ENCODE data around the gene SLC25A1. TPM values are rescaled to one million over a fixed set of nuclear protein-coding genes. Genes with fewer than 3 reads are reported as not detected.

SLC25A1 gene
- polyA plus RNA-seq, 2 donors, result 36.1 to 54.6 TPM

DNA sequence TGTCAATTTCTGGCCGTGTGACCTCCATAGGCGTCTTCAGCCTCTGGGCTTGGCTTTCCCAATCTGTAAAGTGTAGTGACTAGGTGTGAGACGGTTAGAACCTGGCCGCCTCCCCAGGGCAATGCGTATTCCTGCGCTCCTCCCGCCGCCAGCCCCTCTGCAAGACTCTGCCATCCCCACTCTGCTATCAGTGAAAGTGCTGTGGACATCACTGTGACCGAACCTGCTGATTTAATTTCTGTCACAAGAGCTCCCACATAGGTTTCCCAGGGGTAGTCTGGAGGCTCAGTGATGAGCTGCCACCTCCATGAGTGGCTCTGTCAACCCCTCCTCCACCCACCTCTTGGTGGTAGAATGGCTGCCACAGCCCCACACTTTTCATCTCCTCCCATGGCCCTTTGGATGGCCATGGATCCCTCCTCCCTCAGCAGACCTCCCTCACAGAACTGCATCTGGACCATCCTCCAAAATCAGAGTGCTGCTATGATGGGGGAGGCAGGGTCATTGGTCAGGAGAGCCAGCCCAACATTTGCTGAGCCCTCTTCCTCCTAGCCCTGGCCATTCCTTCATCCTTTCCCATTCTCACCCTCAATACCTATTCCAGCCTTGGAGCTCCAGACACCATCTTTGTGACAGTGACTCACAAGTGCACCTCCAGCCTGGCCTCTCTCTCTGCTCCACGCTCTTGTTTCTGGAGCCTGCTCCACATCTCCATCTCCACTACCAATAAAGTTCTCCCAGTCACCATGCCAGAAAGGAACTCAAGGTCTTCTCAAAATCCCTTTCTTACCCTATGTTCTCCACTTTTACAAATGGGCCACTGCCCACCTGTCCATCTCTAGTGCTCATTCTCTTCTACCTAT is 27.0 kb downstream of the SLC25A1 start:
- Histone ChIP-seq H3K36me3 (ENCODE audit: control insufficient read depth in 2 of 2, insufficient read depth in 2 of 2, low read length in 1 of 2) (no peaks in the 10 kb centered on the region), H3K4me3 (ENCODE audit: low read depth in 1 of 2, low read length in 2 of 2) (no peak overlapping the region), H3K9me3 (ENCODE audit: control insufficient read depth in 2 of 2, insufficient read depth in 1 of 2, low read depth in 1 of 2, low read length in 1 of 2) (peaks cover 0 to 4% of the 10 kb centered on the region in 2 donors), H3K4me1 (ENCODE audit: control insufficient read depth in 2 of 2, insufficient read depth in 2 of 2, low read length in 1 of 2) (no peaks in the 10 kb centered on the region), H3K27me3 (ENCODE audit: control insufficient read depth in 1 of 2, insufficient read depth in 2 of 2, low read length in 2 of 2) (peaks cover 11 to 31% of the 10 kb centered on the region in 2 donors), H3K27ac (ENCODE audit: low read depth in 2 of 2, low read length in 1 of 2) (no peak overlapping the region)
- WGBS, 2 donors, result 52 to 56% methylated on average over 10 of the region's 10 CpGs

DNA sequence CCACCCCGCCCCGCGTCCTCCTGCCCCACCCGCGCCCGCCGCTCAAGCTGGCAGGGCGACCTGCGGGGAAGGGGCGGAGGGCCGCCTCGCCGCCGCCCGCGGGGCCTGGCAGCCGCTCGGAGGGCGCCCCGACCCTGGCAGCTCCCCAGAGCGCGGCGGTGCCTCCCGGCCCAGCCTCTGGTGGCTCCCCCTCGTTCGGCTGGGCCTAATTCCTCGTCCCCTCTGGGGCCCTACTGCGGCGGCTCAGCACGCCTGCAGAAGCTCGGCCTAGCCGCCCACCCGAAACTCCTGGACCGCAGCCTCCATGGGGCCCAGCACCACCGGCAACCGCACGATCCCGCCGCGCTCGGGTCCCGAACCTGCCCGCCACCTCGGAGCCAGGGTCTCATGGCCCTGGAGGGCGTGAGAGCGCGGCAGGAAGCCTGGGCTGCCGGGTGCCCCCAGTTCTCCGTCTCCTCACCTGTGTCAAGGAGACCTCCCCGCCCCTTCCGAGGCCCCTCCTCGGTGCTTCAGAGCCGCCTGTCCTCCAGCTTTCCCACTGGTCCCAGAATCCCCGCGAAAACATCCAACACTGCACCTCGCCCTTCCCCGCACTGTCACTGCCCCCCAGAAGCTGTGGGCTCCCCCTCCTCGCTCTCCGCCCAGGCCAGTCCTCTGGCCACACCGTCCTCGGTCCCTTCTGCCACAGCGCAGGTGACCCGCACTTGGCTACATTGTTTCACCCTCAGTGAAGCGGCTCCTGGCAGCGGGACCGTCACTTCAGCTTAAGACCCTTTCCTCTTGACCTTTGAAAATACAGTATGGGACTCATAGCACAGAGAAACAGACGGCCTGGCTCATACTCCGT is 27.8 kb downstream of the SLC25A1 start:
- Histone ChIP-seq H3K4me1 (ENCODE audit: control insufficient read depth in 2 of 2, insufficient read depth in 2 of 2, low read length in 1 of 2) (no peaks in the 10 kb centered on the region), H3K36me3 (ENCODE audit: control insufficient read depth in 2 of 2, insufficient read depth in 2 of 2, low read length in 1 of 2) (no peaks in the 10 kb centered on the region)
- WGBS, 2 donors, result 9 to 11% methylated on average over 64 to 68 of the region's 68 CpGs

DNA sequence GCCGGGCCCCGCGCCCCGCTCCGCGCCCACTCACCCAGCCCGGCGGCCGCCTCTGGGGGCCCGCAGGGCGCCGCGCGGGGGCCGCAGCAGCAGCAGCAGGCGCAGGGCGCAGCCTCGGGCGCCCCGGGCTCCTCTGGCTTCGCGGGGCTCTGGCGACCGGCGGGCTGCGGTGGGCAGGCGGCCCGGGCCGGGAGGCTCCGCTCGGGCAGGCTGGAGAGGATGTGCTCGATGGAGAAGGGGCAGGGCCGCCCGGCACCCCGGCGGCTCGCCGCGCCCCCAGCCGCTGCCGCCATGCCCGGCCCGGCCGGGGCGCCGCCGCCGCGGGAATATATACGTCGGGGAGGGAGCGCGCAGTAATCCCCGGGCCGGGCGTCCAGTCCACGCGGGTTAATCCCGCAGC is 28.5 kb downstream of the SLC25A1 start, which contains the start of gene GSC2:
Gene GSC2, minus strand, starts transcription at position 302 of the 400 bp plus-strand sequence. Its CDS starts 9 bp downstream, at position 293.
- Histone ChIP-seq H3K27me3 (ENCODE audit: control insufficient read depth in 1 of 2, insufficient read depth in 2 of 2, low read length in 2 of 2) (peaks cover 11 to 31% of the 10 kb centered on the region in 2 donors), H3K27ac (ENCODE audit: low read depth in 2 of 2, low read length in 1 of 2) (no peak within 1 kb of the TSS), H3K4me3 (ENCODE audit: low read depth in 1 of 2, low read length in 2 of 2) (peak within 1 kb of the TSS in 1 of 2 donors; percentile 34), H3K36me3 (ENCODE audit: control insufficient read depth in 2 of 2, insufficient read depth in 2 of 2, low read length in 1 of 2) (no peaks in the 10 kb centered on the region), H3K9me3 (ENCODE audit: control insufficient read depth in 2 of 2, insufficient read depth in 1 of 2, low read depth in 1 of 2, low read length in 1 of 2) (peaks cover 0 to 4% of the 10 kb centered on the region in 2 donors), H3K4me1 (ENCODE audit: control insufficient read depth in 2 of 2, insufficient read depth in 2 of 2, low read length in 1 of 2) (no peaks in the 10 kb centered on the region)
- 0 to 2% methylated on average over 26 to 59 of the region's 59 CpGs for WGBS, 2 donors

More for the DNA sequence above, 27.8 kb downstream of the SLC25A1 start:
- Histone ChIP-seq H3K4me3 (ENCODE audit: low read depth in 1 of 2, low read length in 2 of 2) (peak overlapping the region in 1 of 2 donors; percentile 34), H3K9me3 (ENCODE audit: control insufficient read depth in 2 of 2, insufficient read depth in 1 of 2, low read depth in 1 of 2, low read length in 1 of 2) (peaks cover 0 to 4% of the 10 kb centered on the region in 2 donors), H3K27me3 (ENCODE audit: control insufficient read depth in 1 of 2, insufficient read depth in 2 of 2, low read length in 2 of 2) (peaks cover 11 to 31% of the 10 kb centered on the region in 2 donors), H3K27ac (ENCODE audit: low read depth in 2 of 2, low read length in 1 of 2) (no peak overlapping the region)

DNA sequence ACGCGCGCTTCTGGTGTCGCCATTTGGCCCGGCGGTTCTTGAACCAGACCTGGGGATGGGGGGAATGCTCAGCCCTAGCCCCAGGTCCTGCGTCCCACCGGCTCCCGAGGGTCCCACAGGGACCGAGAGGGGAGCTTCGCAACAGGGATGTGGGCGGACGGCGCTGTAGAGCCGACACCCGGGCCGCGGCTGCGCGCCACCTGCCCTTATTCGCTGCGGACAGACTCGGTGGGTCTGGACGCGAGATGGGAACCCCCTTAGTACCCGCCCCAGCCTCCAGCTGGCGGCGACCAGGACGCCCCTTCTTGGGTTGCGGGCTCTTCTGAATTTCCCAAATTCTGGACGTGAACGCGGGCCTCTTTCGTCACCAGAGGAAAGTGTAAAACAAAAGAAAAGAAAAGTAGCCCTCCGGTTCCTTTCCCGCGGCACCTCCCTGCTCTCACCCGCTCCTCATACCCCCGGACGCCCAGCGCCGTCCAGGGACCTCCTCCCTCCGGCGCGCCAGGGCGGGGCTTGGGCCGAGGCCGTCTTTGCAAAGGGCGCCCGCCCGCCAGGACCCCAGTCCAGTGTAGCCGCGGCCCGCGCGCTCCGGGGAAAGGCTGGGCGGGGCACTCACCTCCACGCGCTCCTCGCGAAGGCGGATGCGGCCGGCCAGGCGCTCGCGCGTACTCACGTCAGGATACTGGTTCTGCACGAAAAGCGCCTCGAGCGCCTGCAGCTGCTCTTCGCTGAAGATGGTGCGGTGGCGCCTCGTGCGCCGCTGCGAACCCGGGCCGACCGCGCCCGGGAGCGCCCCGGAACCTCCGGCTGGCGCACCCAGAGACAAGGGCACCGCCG is 29.3 kb downstream of the SLC25A1 start:
- H3K4me3 ChIP-seq (ENCODE audit: low read depth in 1 of 2, low read length in 2 of 2), result peak overlapping the region in 1 of 2 donors; percentile 34
- H3K27ac ChIP-seq (ENCODE audit: low read depth in 2 of 2, low read length in 1 of 2), result no peak overlapping the region
- H3K9me3 ChIP-seq (ENCODE audit: control insufficient read depth in 2 of 2, insufficient read depth in 1 of 2, low read depth in 1 of 2, low read length in 1 of 2), result peaks cover 0 to 4% of the 10 kb centered on the region in 2 donors
- H3K36me3 ChIP-seq (ENCODE audit: control insufficient read depth in 2 of 2, insufficient read depth in 2 of 2, low read length in 1 of 2), result no peaks in the 10 kb centered on the region
- 3% methylated on average over 75 to 92 of the region's 92 CpGs for WGBS, 2 donors
- no peaks in the 10 kb centered on the region for H3K4me1 ChIP-seq (ENCODE audit: control insufficient read depth in 2 of 2, insufficient read depth in 2 of 2, low read length in 1 of 2)
- peaks cover 11 to 31% of the 10 kb centered on the region in 2 donors for H3K27me3 ChIP-seq (ENCODE audit: control insufficient read depth in 1 of 2, insufficient read depth in 2 of 2, low read length in 2 of 2)

DNA sequence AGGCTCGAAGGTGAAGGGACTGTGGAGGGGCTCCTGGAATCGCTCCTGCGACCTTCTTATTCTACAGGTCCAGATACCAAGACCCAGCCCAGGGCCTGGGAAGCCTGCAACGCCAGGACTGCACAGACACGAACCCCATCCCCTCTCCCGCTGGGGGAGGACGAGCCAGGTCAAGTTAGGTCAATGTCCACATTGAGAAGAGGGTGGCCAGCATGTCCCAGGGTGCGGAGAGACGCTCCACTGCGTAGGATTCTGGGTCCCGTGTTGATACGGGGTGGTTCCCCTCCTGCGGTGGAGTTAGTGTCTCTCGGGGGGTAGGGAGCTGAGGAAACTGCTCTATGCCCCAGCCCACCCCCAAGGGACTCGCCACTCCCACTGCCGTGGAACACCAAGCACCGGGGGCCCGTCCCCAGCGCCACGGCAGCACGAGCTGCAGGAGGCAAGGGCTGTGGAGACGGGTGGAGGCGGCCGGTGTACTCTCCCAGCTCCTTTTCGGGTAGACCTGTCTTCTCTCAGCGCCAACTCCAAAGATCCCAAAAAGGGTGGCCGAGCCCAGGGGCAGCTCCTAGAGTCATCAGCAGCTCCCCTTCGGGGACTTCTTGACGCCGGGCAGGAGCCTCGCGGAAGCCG is 30.0 kb downstream of the SLC25A1 start:
- WGBS, 2 donors, result 34% methylated on average over 33 of the region's 33 CpGs
- no peak overlapping the region for H3K4me3 ChIP-seq (ENCODE audit: low read depth in 1 of 2, low read length in 2 of 2)
- H3K27me3 ChIP-seq (ENCODE audit: control insufficient read depth in 1 of 2, insufficient read depth in 2 of 2, low read length in 2 of 2), result peaks cover 11 to 31% of the 10 kb centered on the region in 2 donors

DNA sequence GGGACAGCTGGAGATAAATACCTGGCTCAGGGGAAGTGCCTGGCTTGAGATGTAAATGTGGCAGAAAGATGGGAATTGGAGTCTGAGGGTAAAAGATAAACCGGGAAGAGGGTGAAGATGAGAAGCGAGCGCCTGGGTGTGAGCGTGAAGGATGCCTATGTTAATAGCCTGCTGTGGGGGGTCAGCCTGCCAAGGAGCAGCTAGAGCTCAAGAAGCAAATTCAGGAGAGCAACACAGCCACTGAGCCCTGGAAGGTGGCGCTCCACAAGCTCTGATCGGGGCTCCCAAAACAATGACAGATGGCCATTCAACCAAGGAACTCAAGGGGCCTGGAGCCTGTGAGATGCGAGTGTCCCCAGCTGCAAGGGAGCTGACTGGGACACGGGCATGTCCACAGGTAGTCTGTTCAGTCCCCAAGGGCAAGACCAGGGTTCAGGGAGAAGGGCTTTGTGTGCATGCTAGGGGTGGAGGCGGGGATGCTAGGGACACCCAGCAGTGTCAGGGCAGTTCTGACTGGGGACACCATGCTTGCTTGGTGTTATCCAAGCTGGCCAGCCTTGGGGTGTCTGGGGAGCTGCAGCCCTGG is 31.2 kb downstream of the SLC25A1 start:
- Histone ChIP-seq H3K27ac (ENCODE audit: low read depth in 2 of 2, low read length in 1 of 2) (no peak overlapping the region), H3K36me3 (ENCODE audit: control insufficient read depth in 2 of 2, insufficient read depth in 2 of 2, low read length in 1 of 2) (peaks cover 2% of the 10 kb centered on the region in 2 donors), H3K4me1 (ENCODE audit: control insufficient read depth in 2 of 2, insufficient read depth in 2 of 2, low read length in 1 of 2) (peaks cover 0 to 5% of the 10 kb centered on the region in 2 donors), H3K9me3 (ENCODE audit: control insufficient read depth in 2 of 2, insufficient read depth in 1 of 2, low read depth in 1 of 2, low read length in 1 of 2) (peaks cover 0 to 4% of the 10 kb centered on the region in 2 donors), H3K27me3 (ENCODE audit: control insufficient read depth in 1 of 2, insufficient read depth in 2 of 2, low read length in 2 of 2) (peaks cover 11 to 31% of the 10 kb centered on the region in 2 donors), H3K4me3 (ENCODE audit: low read depth in 1 of 2, low read length in 2 of 2) (no peak overlapping the region)
- WGBS, 2 donors, result 53 to 54% methylated on average over 9 of the region's 9 CpGs

More for the DNA sequence above, 30.0 kb downstream of the SLC25A1 start:
- Histone ChIP-seq H3K4me1 (ENCODE audit: control insufficient read depth in 2 of 2, insufficient read depth in 2 of 2, low read length in 1 of 2) (peaks cover 0 to 2% of the 10 kb centered on the region in 2 donors), H3K36me3 (ENCODE audit: control insufficient read depth in 2 of 2, insufficient read depth in 2 of 2, low read length in 1 of 2) (no peaks in the 10 kb centered on the region), H3K27ac (ENCODE audit: low read depth in 2 of 2, low read length in 1 of 2) (no peak overlapping the region), H3K9me3 (ENCODE audit: control insufficient read depth in 2 of 2, insufficient read depth in 1 of 2, low read depth in 1 of 2, low read length in 1 of 2) (peaks cover 0 to 4% of the 10 kb centered on the region in 2 donors)

DNA sequence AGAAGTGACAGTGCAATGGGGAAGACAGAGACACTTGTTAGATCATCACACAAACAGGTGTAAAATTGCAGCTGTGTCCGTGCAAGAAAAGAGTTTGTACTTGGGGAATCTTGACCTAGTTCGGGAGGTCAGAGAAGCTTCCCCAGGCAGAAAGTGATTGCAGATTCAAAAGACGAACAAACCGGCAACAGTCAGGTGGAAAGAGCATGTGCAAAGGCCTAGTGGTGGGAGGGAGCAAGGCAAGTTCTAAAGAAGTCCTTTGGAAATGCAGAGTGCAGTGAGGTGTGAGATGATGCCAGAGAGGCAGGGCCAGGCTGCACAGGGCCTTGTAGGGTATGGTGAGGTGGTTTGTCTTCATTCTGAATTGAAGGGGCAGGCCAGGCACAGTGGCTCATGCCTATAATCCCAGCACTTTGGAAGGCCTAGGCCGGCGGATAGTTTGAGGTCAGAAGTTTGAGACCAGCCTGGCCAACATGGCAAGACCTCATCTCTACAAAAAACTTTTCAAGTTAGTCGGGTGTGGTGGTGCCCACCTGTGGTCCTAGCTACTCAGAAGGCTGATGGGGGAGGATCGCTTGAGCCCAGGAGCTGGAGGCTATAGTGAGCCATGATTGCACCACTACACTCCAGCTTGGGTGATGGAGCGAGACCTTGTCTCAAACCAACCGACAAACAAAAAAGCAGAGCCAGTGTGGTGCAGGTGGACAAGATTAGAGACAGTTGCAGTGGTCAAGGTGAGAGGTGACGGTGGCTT is 32.1 kb downstream of the SLC25A1 start:
- H3K4me3 ChIP-seq (ENCODE audit: low read depth in 1 of 2, low read length in 2 of 2), result no peak overlapping the region
- peaks cover 11 to 23% of the 10 kb centered on the region in 2 donors for H3K27me3 ChIP-seq (ENCODE audit: control insufficient read depth in 1 of 2, insufficient read depth in 2 of 2, low read length in 2 of 2)
- H3K9me3 ChIP-seq (ENCODE audit: control insufficient read depth in 2 of 2, insufficient read depth in 1 of 2, low read depth in 1 of 2, low read length in 1 of 2), result no peaks in the 10 kb centered on the region
- H3K36me3 ChIP-seq (ENCODE audit: control insufficient read depth in 2 of 2, insufficient read depth in 2 of 2, low read length in 1 of 2), result peaks cover 5 to 8% of the 10 kb centered on the region in 2 donors
- no peak overlapping the region for H3K27ac ChIP-seq (ENCODE audit: low read depth in 2 of 2, low read length in 1 of 2)
- WGBS, 2 donors, result 85 to 86% methylated on average over 11 of the region's 11 CpGs
- H3K4me1 ChIP-seq (ENCODE audit: control insufficient read depth in 2 of 2, insufficient read depth in 2 of 2, low read length in 1 of 2), result peaks cover 0 to 5% of the 10 kb centered on the region in 2 donors

DNA sequence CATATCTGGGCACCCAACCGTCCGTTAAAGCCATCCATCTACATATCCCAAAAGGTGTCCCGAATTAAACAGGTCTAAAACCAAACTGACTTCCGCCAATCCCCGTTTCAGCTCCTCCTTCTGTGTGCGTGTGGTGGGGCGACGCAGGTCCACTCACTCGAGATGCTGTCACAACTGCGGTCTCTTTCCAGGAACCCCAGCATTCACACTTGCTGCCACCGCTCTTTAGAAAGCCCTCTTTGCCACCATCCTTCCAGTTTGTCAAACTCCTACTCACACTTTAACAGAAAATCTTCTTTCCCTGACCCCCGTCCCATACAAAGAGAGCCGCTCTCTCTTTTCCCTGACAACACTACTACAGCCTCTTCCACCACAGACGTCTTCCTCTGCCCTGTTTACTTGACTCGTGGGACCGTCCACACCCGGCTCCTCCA is 34.6 kb downstream of the SLC25A1 start:
- peak overlapping the region; percentile 86 to 94 for H3K4me3 ChIP-seq (ENCODE audit: low read depth in 1 of 2, low read length in 2 of 2)
- WGBS, 2 donors, result 2 to 3% methylated on average over 17 of the region's 17 CpGs
- peak overlapping the region; percentile 79 to 93 for H3K27ac ChIP-seq (ENCODE audit: low read depth in 2 of 2, low read length in 1 of 2)

More for the DNA sequence above, 34.6 kb downstream of the SLC25A1 start:
- Histone ChIP-seq H3K9me3 (ENCODE audit: control insufficient read depth in 2 of 2, insufficient read depth in 1 of 2, low read depth in 1 of 2, low read length in 1 of 2) (no peaks in the 10 kb centered on the region), H3K4me1 (ENCODE audit: control insufficient read depth in 2 of 2, insufficient read depth in 2 of 2, low read length in 1 of 2) (peaks cover 0 to 5% of the 10 kb centered on the region in 2 donors), H3K27me3 (ENCODE audit: control insufficient read depth in 1 of 2, insufficient read depth in 2 of 2, low read length in 2 of 2) (peaks cover 6 to 10% of the 10 kb centered on the region in 2 donors), H3K36me3 (ENCODE audit: control insufficient read depth in 2 of 2, insufficient read depth in 2 of 2, low read length in 1 of 2) (peaks cover 17 to 29% of the 10 kb centered on the region in 2 donors)
